Astrocyte of the hippocampus (primary cell): ENCODE results near the gene FGFRL1.
"Not testable (repeated sequence)": the region's sequence is repeated elsewhere in the genome, so short reads cannot be mapped to it uniquely, and the experiment has no call there.

ENCODE experiments used
- DNase-seq: peaks from one replicate; pipeline ENCODE4 v3.0.0; 2011; ENCODE audit warnings: low read depth, low spot score

The FGFRL1 gene

DNA sequence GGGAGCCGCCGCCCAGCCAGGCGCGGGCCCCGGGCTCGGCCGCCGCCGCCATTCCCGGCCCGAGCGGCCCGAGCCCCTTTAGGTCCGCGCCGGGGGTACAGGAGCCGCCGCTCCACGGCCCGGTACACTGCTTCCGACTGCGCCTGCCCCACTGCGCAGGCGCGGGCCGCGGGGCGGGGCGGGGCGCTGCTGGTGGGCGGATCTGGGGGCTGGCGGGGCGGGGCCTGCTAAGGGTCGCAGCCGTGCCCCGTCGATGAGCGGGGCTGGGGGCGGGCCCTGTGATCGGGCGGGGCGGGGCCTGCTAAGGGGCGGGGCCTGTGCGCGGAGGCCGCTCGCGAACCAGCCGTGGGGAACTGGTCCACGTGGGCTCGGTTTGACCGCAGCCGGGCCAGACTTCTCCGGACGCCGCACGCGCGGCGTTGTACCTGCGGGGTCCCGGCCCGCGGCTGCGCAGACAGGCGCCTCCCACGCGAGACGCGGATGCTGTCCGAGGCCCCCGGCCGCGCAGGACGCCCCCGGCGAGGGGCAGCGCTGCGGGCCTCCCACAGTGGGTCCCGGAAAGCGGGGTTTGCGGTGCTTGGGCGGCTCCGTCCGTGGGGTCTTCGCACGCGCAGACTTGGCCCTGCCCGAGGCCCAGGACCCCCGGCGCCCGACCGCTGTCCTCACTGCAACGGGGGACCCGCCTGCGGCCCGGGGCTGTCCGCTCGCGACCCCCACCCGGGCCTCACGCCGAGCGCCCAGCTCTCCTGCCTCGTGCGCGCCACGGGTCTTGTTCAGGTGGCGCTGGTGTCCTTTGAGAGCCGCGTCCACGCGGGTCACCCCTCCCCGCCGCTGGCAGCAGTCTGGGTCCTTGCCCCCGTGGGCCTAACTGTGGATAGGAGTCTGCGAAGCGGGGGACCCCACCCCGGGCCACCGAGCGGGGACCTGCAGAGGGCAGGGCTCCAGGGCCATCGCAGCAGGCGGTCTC, 37.7 kb upstream of the FGFRL1 start, which contains the start of gene DGKQ:
DGKQ (minus strand) TSS at position 139 of the 967 bp plus-strand sequence; CDS start at position 52, 87 bp downstream.
- peak; percentile 94 for DNase-seq

DNA sequence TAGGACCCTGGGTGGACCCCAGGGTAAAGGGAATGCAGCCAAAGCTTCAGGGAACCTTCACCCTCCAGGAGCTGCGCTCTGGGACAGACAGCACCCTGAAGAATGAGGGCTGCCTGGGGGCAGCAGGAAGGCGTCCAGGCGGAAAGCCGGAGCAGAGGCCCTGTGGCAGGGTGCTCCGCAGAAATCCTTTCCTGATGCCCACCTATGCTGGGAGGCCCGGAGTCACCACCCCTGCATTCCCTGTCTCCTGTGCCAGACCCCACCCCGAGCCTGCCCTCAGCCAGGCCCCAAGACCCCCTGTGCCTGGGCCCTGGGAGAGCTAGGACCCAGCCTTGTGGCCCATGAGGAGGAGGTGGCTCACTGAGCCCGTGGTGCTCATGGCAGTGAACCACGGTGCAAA, 36.8 kb upstream of the FGFRL1 start:
- DNase-seq = no peak

GRCh38 chr4:976016-976415, 35.4 kb upstream of the FGFRL1 start:
- not testable (repeated sequence) for DNase-seq

- DNase-seq = no peak
These were observed 32.3 kb upstream of the FGFRL1 start for GRCh38 chr4:978957-979701.

- DNase-seq = no peak
These were observed 29.1 kb upstream of the FGFRL1 start for GRCh38 chr4:982291-982690.

DNA sequence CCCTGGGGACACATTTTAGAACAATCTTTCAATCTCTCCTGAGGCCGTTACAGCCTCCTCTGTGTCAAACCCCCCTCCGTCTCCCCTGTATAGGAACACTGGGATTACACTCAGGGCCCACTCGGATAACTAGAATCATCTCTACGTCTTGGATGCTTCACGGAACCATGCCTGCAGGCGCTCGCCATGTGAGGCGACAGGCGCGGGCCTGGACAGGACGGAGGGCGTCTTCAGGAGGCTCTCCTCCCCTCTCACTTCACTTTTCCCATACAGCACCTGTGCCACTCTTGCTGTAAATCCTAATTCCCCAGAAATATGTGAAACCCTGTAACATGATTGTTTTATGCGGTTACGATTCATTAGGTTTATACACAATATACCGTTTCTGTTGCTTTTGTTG, 28.6 kb upstream of the FGFRL1 start:
- DNase-seq = no peak

DNA sequence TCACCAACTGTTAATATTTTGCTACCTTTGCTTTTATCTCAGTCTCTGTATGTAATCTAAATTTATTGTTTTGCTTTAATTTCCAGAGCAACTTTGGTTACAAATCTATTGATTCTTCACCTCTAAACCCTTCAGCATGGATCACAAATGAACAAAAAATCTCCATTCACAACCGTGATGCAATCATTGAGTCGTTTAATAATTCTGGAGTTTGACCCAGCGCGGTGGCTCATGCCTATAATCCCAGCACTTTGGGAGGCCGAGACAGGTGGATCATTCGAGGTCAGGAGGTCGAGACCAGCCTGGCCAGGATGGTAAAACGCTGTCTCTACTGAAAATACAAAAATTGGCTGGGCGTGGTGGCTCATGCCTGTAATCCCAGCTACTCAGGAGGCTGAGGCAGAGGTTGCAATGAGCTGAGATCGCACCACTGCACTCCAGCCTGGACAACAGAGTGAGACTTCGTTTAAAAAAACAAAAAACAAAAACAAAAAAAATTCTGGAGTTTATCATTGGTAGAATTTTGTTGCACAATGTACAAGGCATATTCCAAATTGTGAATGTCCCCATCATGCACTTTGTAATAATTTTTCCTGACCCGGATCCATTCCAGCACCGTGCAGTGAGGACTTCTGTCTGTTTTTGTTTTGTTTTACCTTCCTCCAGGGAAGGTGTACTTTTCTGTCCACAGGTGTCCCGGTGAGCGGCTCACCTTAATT, 26.9 kb upstream of the FGFRL1 start:
- no peak for DNase-seq

DNA sequence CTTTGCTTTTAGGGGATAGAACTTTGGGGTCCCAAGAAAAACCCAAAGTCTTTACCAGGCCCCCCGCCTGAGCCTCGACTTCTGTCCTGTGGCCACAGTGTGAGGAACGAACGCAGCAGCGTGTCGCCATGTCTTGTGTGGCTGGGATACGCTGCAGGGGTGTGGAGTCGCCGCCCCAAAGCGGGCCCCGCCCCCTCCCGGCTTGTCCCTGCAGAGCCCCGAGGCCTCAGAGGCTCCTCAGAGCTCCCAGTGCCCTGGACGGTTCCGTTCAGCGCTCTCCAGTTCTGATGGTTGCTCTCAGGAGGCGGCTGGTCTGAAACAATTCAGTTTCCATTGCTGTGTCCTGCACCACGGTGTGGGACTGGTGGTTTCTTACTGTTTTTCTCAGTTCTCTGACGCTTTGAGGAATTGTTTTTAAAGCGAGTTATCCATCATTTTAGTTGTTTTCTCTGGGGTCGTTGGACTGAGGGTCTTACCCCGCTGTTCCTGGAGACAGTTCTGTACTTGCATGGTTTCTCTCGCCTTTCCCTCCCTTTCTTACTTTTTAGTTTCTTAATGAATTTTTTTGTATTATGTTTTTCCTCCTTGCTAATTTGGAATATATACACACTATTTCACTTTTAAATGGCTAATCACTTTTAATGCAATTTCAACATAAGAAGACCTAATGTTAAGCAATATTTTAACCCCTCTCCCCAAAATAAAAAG, 26.1 kb upstream of the FGFRL1 start:
- DNase-seq = peak; percentile 50

GRCh38 chr4:986428-986878, 25.0 kb upstream of the FGFRL1 start:
- no peak for DNase-seq

DNA sequence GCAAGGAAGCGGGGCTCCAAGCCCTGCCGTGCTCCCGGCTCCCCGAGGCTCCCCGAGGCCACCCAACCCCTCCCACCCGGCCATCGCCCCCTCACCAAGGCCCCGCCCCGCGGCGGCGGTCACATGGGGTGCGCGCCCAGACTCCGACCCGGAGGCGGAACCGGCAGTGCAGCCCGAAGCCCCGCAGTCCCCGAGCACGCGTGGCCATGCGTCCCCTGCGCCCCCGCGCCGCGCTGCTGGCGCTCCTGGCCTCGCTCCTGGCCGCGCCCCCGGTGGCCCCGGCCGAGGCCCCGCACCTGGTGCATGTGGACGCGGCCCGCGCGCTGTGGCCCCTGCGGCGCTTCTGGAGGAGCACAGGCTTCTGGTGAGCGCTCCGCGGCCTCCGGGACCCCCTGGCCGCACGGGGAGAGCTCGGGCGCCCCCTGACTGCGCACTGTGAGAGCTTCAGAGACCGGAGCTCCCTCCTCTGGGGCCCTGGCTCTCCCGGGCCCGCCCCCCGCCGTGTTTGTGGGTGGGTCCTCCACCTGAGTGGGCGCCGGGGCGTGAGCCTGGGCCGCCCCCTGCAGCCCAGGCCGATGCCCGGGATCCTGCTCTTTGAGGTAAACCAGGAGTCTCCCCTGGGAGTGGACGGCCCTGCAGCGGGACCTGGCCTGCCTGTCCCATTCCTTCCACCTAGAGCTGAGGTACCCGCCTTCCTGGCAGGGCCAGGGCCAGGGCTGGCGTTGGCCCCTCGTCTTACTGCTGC, 24.4 kb upstream of the FGFRL1 start, which contains the start of gene IDUA:
IDUA (plus strand) TSS at position 166 of the 745 bp plus-strand sequence; CDS start at position 207, 41 bp downstream.
- DNase-seq = peak; percentile 87

GRCh38 chr4:987624-988513, 23.6 kb upstream of the FGFRL1 start:
- no peak for DNase-seq

- no peak for DNase-seq
These were observed 22.4 kb upstream of the FGFRL1 start for GRCh38 chr4:988726-989721.

DNA sequence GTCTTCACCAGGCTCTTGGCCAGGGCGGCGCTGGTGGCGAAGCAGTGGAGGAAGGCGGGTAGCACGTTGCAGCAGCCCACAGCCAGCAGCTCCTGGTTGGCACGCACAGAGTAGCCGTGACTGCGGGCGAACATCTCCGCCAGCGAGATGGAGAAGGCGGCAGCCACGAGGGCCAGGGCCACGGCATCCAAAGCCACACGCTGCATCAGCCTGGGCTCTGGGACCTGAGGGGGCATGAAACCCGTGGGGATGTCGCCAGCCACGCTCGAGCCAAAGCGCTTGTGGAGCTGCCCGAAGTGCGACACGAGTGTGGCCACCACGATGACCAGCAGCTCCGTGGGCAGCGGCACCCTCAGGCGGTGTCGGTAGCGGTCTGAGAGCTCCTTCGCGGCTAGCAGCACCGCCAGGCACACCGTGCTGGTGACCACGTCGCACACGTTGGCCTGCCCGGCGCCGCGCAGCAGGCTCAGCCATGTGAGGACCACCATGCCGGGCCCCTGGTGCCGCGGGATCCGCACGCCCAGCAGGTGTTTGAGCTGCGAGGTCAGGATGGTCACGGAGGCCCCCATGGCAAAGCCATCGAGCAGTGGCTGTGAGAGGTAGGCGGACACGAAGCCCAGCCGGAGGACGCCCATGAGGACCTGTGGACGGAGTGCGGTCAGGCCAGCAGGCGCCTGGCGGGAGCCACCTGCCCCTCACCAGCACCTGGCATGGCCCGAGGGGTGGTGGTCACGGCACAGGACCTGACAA, 21.5 kb upstream of the FGFRL1 start:
- no peak for DNase-seq

DNA sequence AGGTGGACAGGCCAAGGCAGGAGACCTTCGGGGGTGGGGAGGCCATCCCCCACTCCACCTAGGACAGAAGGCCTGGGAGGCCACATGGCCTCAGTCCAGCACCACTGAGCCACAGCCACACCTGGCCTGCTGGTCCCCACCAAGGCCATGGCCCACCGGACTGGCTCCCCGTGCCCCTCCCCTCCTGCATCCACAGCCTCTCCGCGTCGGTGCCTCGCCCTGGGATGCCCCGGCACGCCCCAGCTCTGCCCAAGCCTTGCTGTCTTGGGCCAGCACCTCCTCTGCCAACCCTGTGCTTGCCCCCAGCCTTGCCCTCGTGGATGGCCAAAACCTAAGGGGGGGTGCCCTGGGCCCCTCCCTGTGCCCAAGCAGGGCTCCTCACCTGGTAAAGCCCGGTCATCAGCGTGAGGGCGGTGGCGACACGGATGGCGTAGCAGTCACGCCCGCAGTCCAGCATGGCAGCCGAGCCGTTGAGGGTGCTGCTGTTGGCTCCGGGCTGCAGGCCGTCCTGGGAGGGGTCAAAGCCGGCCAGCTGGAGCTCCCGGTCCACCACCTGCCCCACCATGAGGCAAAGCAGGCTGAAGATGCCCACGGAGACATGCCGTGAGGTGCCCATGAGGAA, 20.6 kb upstream of the FGFRL1 start:
- DNase-seq = no peak

DNA sequence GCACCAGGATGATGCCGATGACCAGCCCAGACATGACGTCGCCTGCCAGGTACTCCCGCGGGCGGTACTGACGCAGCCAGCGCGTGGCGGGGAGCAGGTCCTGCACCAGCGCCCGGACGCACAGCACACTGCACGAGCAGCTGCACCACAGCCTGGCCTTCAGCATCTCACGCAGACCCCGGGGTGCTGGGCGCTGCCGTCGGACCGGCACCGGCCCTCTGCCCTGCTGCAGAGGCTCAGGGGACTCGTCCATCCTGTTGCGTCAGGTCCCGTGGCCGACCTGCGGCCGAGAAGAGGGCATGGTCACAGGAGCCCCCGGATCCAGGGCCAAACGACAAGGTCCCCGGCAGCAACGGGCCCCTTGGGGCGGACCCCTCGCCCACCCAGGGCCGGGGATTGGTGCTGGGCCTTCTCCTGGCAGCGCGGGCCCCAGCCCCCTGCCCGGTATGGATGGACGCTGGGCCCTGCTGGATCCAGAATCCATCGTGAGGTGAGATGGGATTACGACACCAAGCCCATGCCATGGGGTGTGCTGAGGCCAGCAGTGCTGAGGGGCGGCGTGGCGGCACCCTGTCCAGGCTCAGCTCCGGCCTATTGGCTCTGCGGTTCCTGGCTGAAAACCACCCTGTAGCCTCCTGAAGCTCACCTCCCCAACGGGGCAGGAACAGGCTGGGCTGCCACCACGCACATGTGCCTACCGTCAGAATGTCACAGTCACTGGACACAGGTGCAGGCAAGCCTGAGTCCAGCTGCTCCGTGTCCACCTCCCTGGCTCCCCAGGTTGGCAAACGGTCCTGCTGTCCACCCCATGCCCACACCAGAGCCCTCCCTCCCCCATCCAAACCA, 19.8 kb upstream of the FGFRL1 start:
- no peak for DNase-seq
